HCT116 (cell line): ENCODE measurements around the gene SEMA6B. TPM values are rescaled to one million over a fixed set of nuclear protein-coding genes. Genes with fewer than 3 reads are reported as not detected.
"Not testable (repeated sequence)": the region's sequence is repeated elsewhere in the genome, so short reads cannot be mapped to it uniquely, and the experiment has no call there.

ENCODE experiments used
- ATAC-seq: fragments of 200-7000 bp; cut with Tn5 transposase; 2 replicates; pipeline ENCODE4 v1.9.1; 2020; ENCODE audit warnings: mild to moderate bottlenecking, moderate library complexity
- BruUV-seq: library from RNA; stranded (reverse); fragments of 400-500 nt; replicated peaks from 2 replicates; lab custom pipeline; 2021; lab: Mats Ljungman, UMichigan
- CTCF ChIA-PET: fragments of 300-600 bp; sonication (Branson Sonifier 250); formaldehyde crosslinking; loops from one replicate; lab custom pipeline; 2021; ENCODE audit warnings: antibody characterized with exemption; lab: Charles Lee
- POLR2A ChIA-PET: fragments of 300-600, 350-600 bp; sonication (Branson Sonifier 250); formaldehyde crosslinking; loops from one replicate; lab custom pipeline; 2021; ENCODE audit warnings: antibody characterized with exemption; lab: Charles Lee
- RAD21 ChIA-PET, 2 experiments: fragments of 300-600 bp; sonication (Branson Sonifier 250); formaldehyde crosslinking; loops; one replicate each; lab custom pipeline; 2023; ENCODE audit warnings: low total read pairs in 2 of 2; ENCODE audit not compliant: uncharacterized antibody in 2 of 2, unreplicated experiment in 2 of 2, low non-redundant PET in 1 of 2; lab: Charles Lee
- DNase-seq: peaks from one replicate; pipeline ENCODE4 v3.0.0-alpha.2; 2010; ENCODE audit warnings: low read depth, low spot score
- H2AFZ ChIP-seq: fragments of 200-600 bp; shearing (Covaris generic), sonication (generic); 2 replicates; pipeline ENCODE4 v1.6.1; 2017; ENCODE audit warnings: low read depth, mixed run types, mixed read lengths, antibody characterized with exemption, low read length; ENCODE audit not compliant: poor library complexity, severe bottlenecking
- H3K27ac ChIP-seq: 2 replicates; pipeline ENCODE4 v1.5.1; 2012; ENCODE audit warnings: low read depth, low read length
- H3K27me3 ChIP-seq: fragments of 200-600 bp; sonication (generic); 2 replicates; pipeline ENCODE4 v1.6.1; 2016; ENCODE audit warnings: mixed run types, low read length, mixed read lengths; ENCODE audit not compliant: insufficient read depth
- H3K36me3 ChIP-seq, 2 experiments: fragments of 200-500 bp in 1 of 2; fragments of 200-600 bp in 1 of 2; sonication (Bioruptor generic) in 1 of 2; sonication (generic) in 1 of 2; 2 replicates each; pipeline versions ENCODE4 v1.5.1 to v1.6.1; 2014 to 2016; ENCODE audit warnings: low read length in 2 of 2, inconsistent platforms in 1 of 2, mixed read lengths in 1 of 2, mixed run types in 1 of 2; ENCODE audit not compliant: insufficient read depth in 2 of 2, control insufficient read depth in 1 of 2
- H3K4me1 ChIP-seq, 2 experiments: fragments of 200-600 bp in 1 of 2; sonication (generic) in 1 of 2; 2 replicates each; pipeline versions ENCODE4 v1.5.1 to v1.6.1; 2012 to 2017; ENCODE audit warnings: low read length in 2 of 2, inconsistent platforms in 1 of 2, mild to moderate bottlenecking in 1 of 2, mixed read lengths in 1 of 2, mixed run types in 1 of 2, moderate library complexity in 1 of 2; ENCODE audit not compliant: insufficient read depth in 2 of 2, control insufficient read depth in 1 of 2
- H3K4me2 ChIP-seq: fragments of 200-600 bp; sonication (generic); 2 replicates; pipeline ENCODE4 v1.6.1; 2017; ENCODE audit warnings: mixed run types, low read length, mixed read lengths
- H3K4me3 ChIP-seq, 2 experiments: fragments of 200-600 bp in 1 of 2; sonication (generic) in 1 of 2; replicated peaks in 1 of 2; 2 replicates each; pipeline ENCODE4 v1.5.1; 2011 to 2016; ENCODE audit warnings: low read length in 2 of 2, control low read depth in 1 of 2, low read depth in 1 of 2, mild to moderate bottlenecking in 1 of 2, mixed read lengths in 1 of 2, mixed run types in 1 of 2
- H3K79me2 ChIP-seq: fragments of 200-600 bp; sonication (generic); 2 replicates; pipeline ENCODE4 v1.6.1; 2017; ENCODE audit warnings: mild to moderate bottlenecking, mixed run types, low read length, moderate library complexity, mixed read lengths; ENCODE audit not compliant: insufficient read depth
- H3K9ac ChIP-seq: fragments of 200-600 bp; sonication (generic); 2 replicates; pipeline ENCODE4 v1.6.1; 2016; ENCODE audit warnings: low read length, mixed read lengths
- H3K9me2 ChIP-seq: fragments of 200-600 bp; sonication (generic), shearing (Covaris generic); 2 replicates; pipeline ENCODE4 v1.6.1; 2017; ENCODE audit warnings: mixed run types, mild to moderate bottlenecking, moderate library complexity; ENCODE audit not compliant: insufficient read depth
- H3K9me3 ChIP-seq, 2 experiments: fragments of 200-500 bp in 1 of 2; fragments of 200-600 bp in 1 of 2; sonication (Bioruptor generic) in 1 of 2; sonication (generic) in 1 of 2; 2 replicates each; pipeline ENCODE4 v1.6.1; 2014 to 2017; ENCODE audit warnings: low read length in 2 of 2, mixed read lengths in 2 of 2, inconsistent platforms in 1 of 2, low read depth in 1 of 2, mild to moderate bottlenecking in 1 of 2, mixed run types in 1 of 2, moderate library complexity in 1 of 2; ENCODE audit not compliant: control insufficient read depth in 1 of 2, insufficient read depth in 1 of 2
- H4K20me1 ChIP-seq: fragments of 200-600 bp; sonication (generic), shearing (Covaris generic); 2 replicates; pipeline ENCODE4 v1.6.1; 2017; ENCODE audit warnings: mixed run types, mild to moderate bottlenecking, moderate library complexity; ENCODE audit not compliant: insufficient read depth
- CTCF ChIP-seq, 3 experiments: fragments of 200-600 bp in 1 of 3; sonication (generic) in 1 of 3; IDR thresholded peaks in 2 of 3; conservative IDR thresholded peaks in 1 of 3; 2 replicates each; pipeline ENCODE4 v1.5.1; 2012 to 2017; ENCODE audit warnings: low read depth in 2 of 3, low read length in 2 of 3, antibody characterized with exemption in 1 of 3, borderline replicate concordance in 1 of 3, control low read depth in 1 of 3, mild to moderate bottlenecking in 1 of 3, mixed read lengths in 1 of 3, mixed run types in 1 of 3, moderate library complexity in 1 of 3; ENCODE audit not compliant: insufficient read depth in 1 of 3
- MAX ChIP-seq: IDR thresholded peaks from 2 replicates; pipeline ENCODE4 v1.6.1; 2012
- ZBTB33 ChIP-seq: IDR thresholded peaks from 2 replicates; pipeline ENCODE4 v1.6.1; 2011; ENCODE audit warnings: mild to moderate bottlenecking, low read length, moderate library complexity; ENCODE audit not compliant: insufficient replicate concordance; ENCODE audit errors: extremely low read depth
- intact Hi-C: fragments of 100-400 bp; cut with micrococcal nuclease; formaldehyde crosslinking; loops from 2 replicates; pipeline ENCODE4 v1.10.0; 2022
- total RNA-seq: library from RNA; stranded (reverse); gene quantifications from one replicate; pipeline ENCODE4 v1.2.1, GENCODE V29; 2021; ENCODE audit not compliant: unreplicated experiment

SEMA6B gene
- total RNA-seq, 1 experiment from 2014 or later, result 58.4 TPM

- H3K27me3 ChIP-seq, BruUV-seq, H3K9me2 ChIP-seq, H3K4me1 ChIP-seq, H3K4me3 ChIP-seq, H3K36me3 ChIP-seq, H3K27ac ChIP-seq, H3K9ac ChIP-seq, POLR2A ChIA-PET, ATAC-seq, H2AFZ ChIP-seq, H3K79me2 ChIP-seq, H4K20me1 ChIP-seq, H3K9me3 ChIP-seq, H3K4me2 ChIP-seq, DNase-seq: not testable (repeated sequence)
- intact Hi-C loops, result loop anchor here (10.0 kb wide), 1 partner anchor 263 kb away; no protein-coding TSS in a partner anchor
- RAD21 ChIA-PET, result interaction anchor here in 1 of 2 experiments (0.7 kb wide), 1 partner anchor 957 kb away, joined by 3 read pairs; no protein-coding TSS in a partner anchor
- CTCF ChIA-PET, result interaction anchor here (0.7 kb wide), 1 partner anchor 50 kb away, joined by 3 read pairs; no protein-coding TSS in a partner anchor
These were observed 32.1 kb downstream of the SEMA6B start for GRCh38 chr19:4527377-4527776.

- intact Hi-C loops, result loop anchor here (10.0 kb wide), 1 partner anchor 261 kb away; no protein-coding TSS in a partner anchor
- no peaks in the 10 kb centered on the region for H3K9me3 ChIP-seq
- no peaks in the 10 kb centered on the region for H3K9me2 ChIP-seq
- no peak overlapping the region for H3K4me3 ChIP-seq
- H2AFZ ChIP-seq, result no peak overlapping the region
- H3K4me2 ChIP-seq, result no peak overlapping the region
- ATAC-seq (no peak), DNase-seq (no peak)
- ChIA-PET POLR2A (interaction anchor here (1.0 kb wide), 1 partner anchor 9 kb away, joined by 8 read pairs; the partner anchor contains the start of gene PLIN5), RAD21 (interaction anchor here (0.8 to 1.1 kb wide), 2 partner anchors 259 kb away, joined by 3 to 4 read pairs; no protein-coding TSS in a partner anchor), CTCF (interaction anchor here (0.6 to 4.9 kb wide), 16 partner anchors 9 to 266 kb away, joined by 3 to 76 read pairs (median 4); partner anchors contain the start of genes FEM1A, LRG1, PLIN5 and UBXN6)
- H3K9ac ChIP-seq, result no peak overlapping the region
- H3K27me3 ChIP-seq, result no peaks in the 10 kb centered on the region
- H3K4me1 ChIP-seq, result peaks cover 0 to 7% of the 10 kb centered on the region in 2 experiments; a peak in 1 of 4 replicates
- no peaks in the 10 kb centered on the region for H3K79me2 ChIP-seq
- no TSS peak for BruUV-seq
- TF ChIP-seq ZBTB33 (no peak), CTCF (IDR thresholded peaks at IDR 0.05 in 2 of 3, conservative IDR thresholded peaks at IDR 0.05 in 1 of 3; ENCODE audit: borderline replicate concordance in 1 of 3, insufficient read depth in 1 of 3, low read depth in 2 of 3, low read length in 2 of 3) (no peak), MAX (no peak)
- H4K20me1 ChIP-seq, result no peaks in the 10 kb centered on the region
- no peak overlapping the region for H3K27ac ChIP-seq
- no peaks in the 10 kb centered on the region for H3K36me3 ChIP-seq
These were observed 33.9 kb downstream of the SEMA6B start for GRCh38 chr19:4525563-4526002.
